Loucy (cell line): ENCODE results near the gene PADI3.

ENCODE experiments used
- H2AFZ ChIP-seq: fragments of 200-600 bp; sonication (generic); 2 replicates; pipeline ENCODE4 v1.6.0; 2016; ENCODE audit warnings: antibody characterized with exemption, mild to moderate bottlenecking, low read length, moderate library complexity
- H3F3A ChIP-seq: fragments of 200-600 bp; 2 replicates; pipeline ENCODE4 v1.6.0; 2016; ENCODE audit warnings: antibody characterized with exemption, low read depth, mild to moderate bottlenecking
- H3K27me3 ChIP-seq: fragments of 200-600 bp; sonication (generic); 2 replicates; pipeline ENCODE4 v1.6.1; 2014; ENCODE audit warnings: low read length, mild to moderate bottlenecking; ENCODE audit not compliant: insufficient read depth, poor library complexity, severe bottlenecking
- H3K36me3 ChIP-seq: fragments of 200-600 bp; sonication (generic); 2 replicates; pipeline ENCODE4 v1.6.1; 2016; ENCODE audit warnings: low read length; ENCODE audit not compliant: insufficient read depth
- H3K4me1 ChIP-seq: fragments of 200-600 bp; sonication (generic); 2 replicates; pipeline ENCODE4 v1.5.1; 2014; ENCODE audit warnings: low read length, mild to moderate bottlenecking; ENCODE audit not compliant: insufficient read depth, poor library complexity, severe bottlenecking
- H3K4me2 ChIP-seq: fragments of 200-600 bp; sonication (generic); 2 replicates; pipeline ENCODE4 v1.6.0; 2014; ENCODE audit warnings: antibody characterized with exemption, low read length, low read depth, mild to moderate bottlenecking; ENCODE audit not compliant: poor library complexity, severe bottlenecking
- H3K4me3 ChIP-seq: fragments of 200-600 bp; sonication (generic); 2 replicates; pipeline ENCODE4 v1.5.1; 2014; ENCODE audit warnings: low read length, mild to moderate bottlenecking, mixed read lengths; ENCODE audit not compliant: poor library complexity, severe bottlenecking
- H3K79me2 ChIP-seq: fragments of 200-600 bp; sonication (generic); 2 replicates; pipeline ENCODE4 v1.6.1; 2014; ENCODE audit warnings: low read length; ENCODE audit not compliant: insufficient read depth
- H3K9ac ChIP-seq: fragments of 200-600 bp; sonication (generic); 2 replicates; pipeline ENCODE4 v1.6.0; 2014; ENCODE audit warnings: mild to moderate bottlenecking, low read depth, low read length, moderate library complexity; ENCODE audit not compliant: poor library complexity, severe bottlenecking
- H3K9me2 ChIP-seq: fragments of 200-600 bp; sonication (generic); replicated peaks from 2 replicates; pipeline ENCODE4 v1.6.1; 2016; ENCODE audit warnings: low read depth, low read length, mixed read lengths
- H3K9me3 ChIP-seq: fragments of 200-600 bp; sonication (generic); 2 replicates; pipeline ENCODE4 v1.6.1; 2014; ENCODE audit warnings: mild to moderate bottlenecking, antibody characterized with exemption, low read length, low read depth; ENCODE audit not compliant: insufficient read depth
- H4K20me1 ChIP-seq: fragments of 200-600 bp; sonication (generic); 2 replicates; pipeline ENCODE4 v1.6.0; 2014; ENCODE audit warnings: antibody characterized with exemption, low read length, mild to moderate bottlenecking; ENCODE audit not compliant: insufficient read depth, poor library complexity, severe bottlenecking
- EZH2phosphoT487 ChIP-seq: fragments of 200-600 bp; IDR thresholded peaks from 2 replicates; pipeline ENCODE4 v1.6.1; 2018; ENCODE audit warnings: antibody characterized with exemption, mild to moderate bottlenecking, moderate library complexity, borderline replicate concordance
- TF ChIP-seq, protein P1 (sequence below): fragments of 200-600 bp; sonication (generic); conservative IDR thresholded peaks from 2 replicates; pipeline ENCODE4 v1.5.1; 2014; ENCODE audit warnings: mild to moderate bottlenecking, antibody characterized with exemption, low read length

The PADI3 gene

GRCh38 chr1:17314491-17314971 is 65.6 kb downstream of the PADI3 start:
- H2AFZ ChIP-seq, result no peak overlapping the region
- H3K4me3 ChIP-seq, result no peak overlapping the region
- H3K9ac ChIP-seq, result no peak overlapping the region
- H3K79me2 ChIP-seq, result no peaks in the 10 kb centered on the region
- no peaks in the 10 kb centered on the region for H3F3A ChIP-seq
- H4K20me1 ChIP-seq, result no peaks in the 10 kb centered on the region
- TF ChIP-seq EZH2phosphoT487, result no peak
- TF ChIP-seq, protein P1, sequence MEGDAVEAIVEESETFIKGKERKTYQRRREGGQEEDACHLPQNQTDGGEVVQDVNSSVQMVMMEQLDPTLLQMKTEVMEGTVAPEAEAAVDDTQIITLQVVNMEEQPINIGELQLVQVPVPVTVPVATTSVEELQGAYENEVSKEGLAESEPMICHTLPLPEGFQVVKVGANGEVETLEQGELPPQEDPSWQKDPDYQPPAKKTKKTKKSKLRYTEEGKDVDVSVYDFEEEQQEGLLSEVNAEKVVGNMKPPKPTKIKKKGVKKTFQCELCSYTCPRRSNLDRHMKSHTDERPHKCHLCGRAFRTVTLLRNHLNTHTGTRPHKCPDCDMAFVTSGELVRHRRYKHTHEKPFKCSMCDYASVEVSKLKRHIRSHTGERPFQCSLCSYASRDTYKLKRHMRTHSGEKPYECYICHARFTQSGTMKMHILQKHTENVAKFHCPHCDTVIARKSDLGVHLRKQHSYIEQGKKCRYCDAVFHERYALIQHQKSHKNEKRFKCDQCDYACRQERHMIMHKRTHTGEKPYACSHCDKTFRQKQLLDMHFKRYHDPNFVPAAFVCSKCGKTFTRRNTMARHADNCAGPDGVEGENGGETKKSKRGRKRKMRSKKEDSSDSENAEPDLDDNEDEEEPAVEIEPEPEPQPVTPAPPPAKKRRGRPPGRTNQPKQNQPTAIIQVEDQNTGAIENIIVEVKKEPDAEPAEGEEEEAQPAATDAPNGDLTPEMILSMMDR, result no peak
- no peaks in the 10 kb centered on the region for H3K9me2 ChIP-seq
- H3K27me3 ChIP-seq, result no peaks in the 10 kb centered on the region
- no peaks in the 10 kb centered on the region for H3K4me1 ChIP-seq
- no peaks in the 10 kb centered on the region for H3K9me3 ChIP-seq
- no peaks in the 10 kb centered on the region for H3K36me3 ChIP-seq
- no peak overlapping the region for H3K4me2 ChIP-seq

GRCh38 chr1:17315542-17316130 is 66.7 kb downstream of the PADI3 start:
- H3K36me3 ChIP-seq, result no peaks in the 10 kb centered on the region
- no peaks in the 10 kb centered on the region for H3K9me3 ChIP-seq
- no peaks in the 10 kb centered on the region for H3K79me2 ChIP-seq
- no peaks in the 10 kb centered on the region for H3K27me3 ChIP-seq
- H3K9ac ChIP-seq, result no peak overlapping the region
- H2AFZ ChIP-seq, result no peak overlapping the region
- H3F3A ChIP-seq, result no peaks in the 10 kb centered on the region
- H3K4me1 ChIP-seq, result no peaks in the 10 kb centered on the region
- TF ChIP-seq EZH2phosphoT487, result no peak
- TF ChIP-seq, protein P1, result no peak
- H3K9me2 ChIP-seq, result no peaks in the 10 kb centered on the region
- H3K4me3 ChIP-seq, result no peak overlapping the region
- H3K4me2 ChIP-seq, result no peak overlapping the region
- H4K20me1 ChIP-seq, result no peaks in the 10 kb centered on the region

DNA sequence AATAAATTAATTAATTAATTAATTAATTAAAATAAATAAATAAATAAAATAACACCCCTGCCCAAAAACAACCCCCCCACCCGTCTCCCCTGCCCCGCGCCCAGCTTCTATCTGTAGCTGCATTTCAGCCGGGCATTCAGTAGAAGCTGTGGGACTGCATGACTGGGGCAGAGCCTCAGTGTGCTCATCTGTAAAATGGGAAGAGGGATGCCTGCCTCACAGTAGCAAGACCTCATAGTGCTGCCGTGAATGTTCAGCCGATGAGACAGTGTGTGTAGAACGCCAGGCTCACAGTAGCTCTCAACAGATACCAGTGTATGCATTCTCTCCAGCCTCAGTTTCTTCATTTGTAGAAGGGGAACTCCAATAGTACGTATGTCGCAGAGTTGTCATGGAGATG is 67.8 kb downstream of the PADI3 start:
- H3K27me3 ChIP-seq, result no peaks in the 10 kb centered on the region
- H3K9me3 ChIP-seq, result no peaks in the 10 kb centered on the region
- H3K79me2 ChIP-seq, result no peaks in the 10 kb centered on the region
- H3K9ac ChIP-seq, result no peak overlapping the region
- no peak overlapping the region for H3K4me3 ChIP-seq
- no peaks in the 10 kb centered on the region for H4K20me1 ChIP-seq
- no peak for TF ChIP-seq EZH2phosphoT487
- TF ChIP-seq, protein P1, result no peak
- H3F3A ChIP-seq, result no peaks in the 10 kb centered on the region
- H3K4me2 ChIP-seq, result no peak overlapping the region
- no peaks in the 10 kb centered on the region for H3K36me3 ChIP-seq
- H3K9me2 ChIP-seq, result no peaks in the 10 kb centered on the region
- H2AFZ ChIP-seq, result no peak overlapping the region
- H3K4me1 ChIP-seq, result no peaks in the 10 kb centered on the region
